IMR-90 (cell line): Measurements from ENCODE around the gene CDA. TPM values are rescaled to one million over a fixed set of nuclear protein-coding genes. Genes with fewer than 3 reads are reported as not detected.

Experiments used
- ATAC-seq: fragments of 200-7000 bp; cut with Tn5 transposase; 2 replicates; pipeline ENCODE4 v1.9.1; 2020; ENCODE audit warnings: low read depth, mild to moderate bottlenecking, moderate library complexity
- BruUV-seq: library from RNA; stranded (reverse); fragments of 400-500 nt; replicated peaks from 2 replicates; lab custom pipeline; 2021; lab: Mats Ljungman, UMichigan
- CTCF ChIA-PET: fragments of 300-600 bp; formaldehyde crosslinking; extraction: SDS; loops from one replicate; lab custom pipeline; 2021; ENCODE audit warnings: antibody characterized with exemption; lab: Yijun Ruan, JAX
- POLR2A ChIA-PET: fragments of 300-600 bp; sonication (Branson Sonifier 250); formaldehyde crosslinking; loops from one replicate; lab custom pipeline; 2022; ENCODE audit warnings: antibody characterized with exemption; ENCODE audit not compliant: unreplicated experiment; lab: Charles Lee
- DNase-seq: peaks from one replicate; pipeline ENCODE4 v3.0.0; 2013
- H2AFZ ChIP-seq: replicated peaks from 2 replicates; pipeline ENCODE3; 2013; ENCODE audit warnings: low read length, mild to moderate bottlenecking; ENCODE audit not compliant: poor library complexity
- H2AK5ac ChIP-seq: 2 replicates; pipeline ENCODE4 v1.6.1; 2013; ENCODE audit warnings: low read depth, low read length, inconsistent platforms
- H2AK9ac ChIP-seq: replicated peaks from 2 replicates; pipeline ENCODE3; 2013; ENCODE audit warnings: mild to moderate bottlenecking, low read depth, low read length, moderate library complexity; ENCODE audit not compliant: poor library complexity
- H2BK120ac ChIP-seq: 2 replicates; pipeline ENCODE4 v1.6.1; 2013; ENCODE audit warnings: low read depth, low read length, inconsistent platforms
- H2BK15ac ChIP-seq: 3 replicates; pipeline ENCODE4 v1.6.1; 2013; ENCODE audit warnings: low read depth, low read length, inconsistent platforms
- H2BK20ac ChIP-seq: 2 replicates; pipeline ENCODE4 v1.6.1; 2013; ENCODE audit warnings: low read depth, mild to moderate bottlenecking, inconsistent platforms, low read length, moderate library complexity
- H2BK5ac ChIP-seq: 2 replicates; pipeline ENCODE4 v1.6.1; 2013; ENCODE audit warnings: mild to moderate bottlenecking, low read depth, low read length, inconsistent platforms; ENCODE audit not compliant: poor library complexity, severe bottlenecking
- H3K14ac ChIP-seq: replicated peaks from 2 replicates; pipeline ENCODE4 v1.6.1; 2013; ENCODE audit warnings: low read depth, low read length, inconsistent platforms
- H3K18ac ChIP-seq: 2 replicates; pipeline ENCODE4 v1.6.1; 2013; ENCODE audit warnings: low read depth, low read length, control low read depth
- H3K23ac ChIP-seq: 2 replicates; pipeline ENCODE4 v1.6.1; 2013; ENCODE audit warnings: low read depth, low read length, inconsistent platforms
- H3K27ac ChIP-seq: 2 replicates; pipeline ENCODE4 v1.5.1; 2013; ENCODE audit warnings: mild to moderate bottlenecking, control low read depth, low read length; ENCODE audit not compliant: insufficient read depth
- H3K27me3 ChIP-seq: 2 replicates; pipeline ENCODE4 v1.6.1; 2013; ENCODE audit warnings: low read length; ENCODE audit not compliant: control insufficient read depth, insufficient read depth
- H3K36me3 ChIP-seq: 2 replicates; pipeline ENCODE4 v1.6.1; 2013; ENCODE audit warnings: low read length, mixed read lengths; ENCODE audit not compliant: control insufficient read depth, insufficient read depth
- H3K4ac ChIP-seq: 2 replicates; pipeline ENCODE4 v1.6.1; 2013; ENCODE audit warnings: low read depth, low read length, inconsistent platforms
- H3K4me1 ChIP-seq: 2 replicates; pipeline ENCODE4 v1.6.1; 2013; ENCODE audit warnings: low read length, mixed read lengths; ENCODE audit not compliant: control insufficient read depth, insufficient read depth
- H3K4me2 ChIP-seq: 2 replicates; pipeline ENCODE4 v1.6.1; 2013; ENCODE audit warnings: low read depth, mild to moderate bottlenecking, control low read depth, low read length, moderate library complexity
- H3K4me3 ChIP-seq: 2 replicates; pipeline ENCODE4 v1.5.1; 2013; ENCODE audit warnings: low read depth, mild to moderate bottlenecking, control low read depth, low read length, moderate library complexity; ENCODE audit not compliant: insufficient read depth
- H3K56ac ChIP-seq: 2 replicates; pipeline ENCODE4 v1.6.1; 2013; ENCODE audit warnings: low read length, inconsistent platforms; ENCODE audit not compliant: insufficient read depth; ENCODE audit errors: extremely low read depth
- H3K79me1 ChIP-seq, 2 experiments: 2 replicates each; pipeline ENCODE4 v1.6.1; 2013; ENCODE audit warnings: low read length in 2 of 2, inconsistent platforms in 1 of 2, low read depth in 1 of 2
- H3K9ac ChIP-seq: 2 replicates; pipeline ENCODE4 v1.6.1; 2013; ENCODE audit warnings: low read depth, low read length, control low read depth
- H3K9me1 ChIP-seq: 2 replicates; pipeline ENCODE4 v1.6.1; 2013; ENCODE audit warnings: low read length, inconsistent platforms; ENCODE audit not compliant: insufficient read depth
- H3K9me3 ChIP-seq: 2 replicates; pipeline ENCODE4 v1.6.1; 2013; ENCODE audit warnings: low read length; ENCODE audit not compliant: control insufficient read depth, insufficient read depth
- H4K20me1 ChIP-seq: 2 replicates; pipeline ENCODE4 v1.6.1; 2013; ENCODE audit warnings: low read length, inconsistent platforms; ENCODE audit not compliant: insufficient read depth
- H4K5ac ChIP-seq: 2 replicates; pipeline ENCODE4 v1.6.1; 2013; ENCODE audit warnings: mild to moderate bottlenecking, low read depth, low read length, control low read depth
- H4K8ac ChIP-seq, 2 experiments: 2 replicates each; pipeline ENCODE4 v1.6.1; 2013; ENCODE audit warnings: low read depth in 2 of 2, low read length in 2 of 2, control low read depth in 1 of 2, inconsistent platforms in 1 of 2
- H4K91ac ChIP-seq: 2 replicates; pipeline ENCODE4 v1.6.1; 2013; ENCODE audit warnings: low read depth, low read length, inconsistent platforms; ENCODE audit not compliant: insufficient read depth
- BHLHE40 ChIP-seq: fragments of 150-350 bp; IDR thresholded peaks from 2 replicates; pipeline ENCODE4 v1.6.1; 2016; ENCODE audit warnings: mild to moderate bottlenecking, low read depth, low read length
- CEBPB ChIP-seq: IDR thresholded peaks from 2 replicates; pipeline ENCODE4 v1.6.1; 2012; ENCODE audit warnings: low read depth, low read length, improper control_type of control experiment
- CTCF ChIP-seq: conservative IDR thresholded peaks from 2 replicates; pipeline ENCODE4 v1.5.1; 2012; ENCODE audit warnings: mild to moderate bottlenecking, low read depth, low read length, improper control_type of control experiment
- FOS ChIP-seq: fragments of 150-350 bp; IDR thresholded peaks from 2 replicates; pipeline ENCODE4 v1.6.1; 2016; ENCODE audit warnings: low read depth, low read length
- MAFK ChIP-seq: IDR thresholded peaks from 2 replicates; pipeline ENCODE4 v1.6.1; 2012; ENCODE audit warnings: low read depth, low read length, improper control_type of control experiment
- MAZ ChIP-seq: IDR thresholded peaks from 2 replicates; pipeline ENCODE4 v1.6.1; 2012; ENCODE audit warnings: low read depth, mild to moderate bottlenecking, low read length, improper control_type of control experiment, moderate library complexity, borderline replicate concordance
- MXI1 ChIP-seq: IDR thresholded peaks from 2 replicates; pipeline ENCODE4 v1.6.1; 2012; ENCODE audit warnings: low read depth, mild to moderate bottlenecking, low read length, moderate library complexity, borderline replicate concordance
- RAD21 ChIP-seq: IDR thresholded peaks from 2 replicates; pipeline ENCODE4 v1.6.1; 2012; ENCODE audit warnings: low read length, improper control_type of control experiment
- RCOR1 ChIP-seq: IDR thresholded peaks from 2 replicates; pipeline ENCODE4 v1.6.1; 2012; ENCODE audit warnings: mild to moderate bottlenecking, low read length, improper control_type of control experiment; ENCODE audit not compliant: insufficient replicate concordance
- RFX5 ChIP-seq: IDR thresholded peaks from 2 replicates; pipeline ENCODE4 v1.8.0; 2012; ENCODE audit warnings: low read depth, mild to moderate bottlenecking, low read length, moderate library complexity
- SMC3 ChIP-seq: fragments of 150-350 bp; IDR thresholded peaks from 2 replicates; pipeline ENCODE4 v1.6.1; 2016; ENCODE audit warnings: low read depth, mild to moderate bottlenecking, antibody characterized with exemption, low read length, moderate library complexity
- WGBS, 2 experiments: methylation state at CpG; one replicate each; pipeline versions ENCODE4 v1.1.5 to v1.1.7; 2013; ENCODE audit warnings: missing lambda C conversion rate in 2 of 2; ENCODE audit not compliant: insufficient read length in 1 of 2; ENCODE audit errors: extremely low coverage in 2 of 2; 5-methylcytosine and 5-hydroxymethylcytosine counted together
- dilution Hi-C: fragments of 300-500 bp; cut with HindIII; formaldehyde crosslinking; loops from one replicate; pipeline ENCODE4 v1.14.3; 2018; ENCODE audit warnings: low sequenced_read_pairs; ENCODE audit not compliant: unreplicated experiment
- in situ Hi-C: fragments of 300-500 bp; cut with MboI; formaldehyde crosslinking; loops from 3 replicates; pipeline ENCODE4 v1.14.3; 2019; ENCODE audit warnings: low sequenced_read_pairs, inconsistent platforms, mixed read lengths
- intact Hi-C: fragments of 100-400 bp; cut with micrococcal nuclease; formaldehyde crosslinking; loops from 2 replicates; pipeline ENCODE4 v1.10.0; 2022
- polyA plus RNA-seq, 3 experiments: library from polyadenylated mRNA; depleted of rRNA; stranded (reverse); fragments of >200 nt; gene quantifications; 2 replicates each; pipeline ENCODE4 v1.2.3, GENCODE V29; 2012; ENCODE audit warnings: low replicate concordance in 1 of 3
- total RNA-seq: library from RNA; depleted of rRNA; stranded (reverse); fragments of >200 nt; gene quantifications from 2 replicates; pipeline ENCODE4 v1.2.3, GENCODE V29; 2012

The CDA gene
- total and polyA plus RNA-seq, 2 of the 4 experiments (the other 2 are of a cell fraction) = 0.90 to 9.4 TPM

- BruUV-seq = no TSS peak
- in situ Hi-C loops (loop anchor here (25.0 kb wide), 1 partner anchor 666 kb away; no protein-coding TSS in a partner anchor), intact Hi-C loops (no loop called here), dilution Hi-C loops (no loop called here)
- Histone ChIP-seq H2BK15ac (no peak overlapping the region), H3K4me3 (no peak overlapping the region), H2AFZ (no peak overlapping the region), H4K5ac (no peak overlapping the region), H3K27ac (no peak overlapping the region), H2BK20ac (no peak overlapping the region), H3K36me3 (no peaks in the 10 kb centered on the region), H4K8ac (no peak overlapping the region), H3K14ac (no peak overlapping the region), H3K9ac (no peak overlapping the region), H2AK9ac (no peak overlapping the region), H4K91ac (no peak overlapping the region), H2AK5ac (no peak overlapping the region), H3K18ac (no peak overlapping the region), H2BK5ac (no peak overlapping the region), H3K4me1 (no peaks in the 10 kb centered on the region), H3K56ac (no peak overlapping the region), H3K4ac (no peak overlapping the region), H3K27me3 (peaks cover 49% of the 10 kb centered on the region), H4K20me1 (no peaks in the 10 kb centered on the region), H2BK120ac (no peak overlapping the region), H3K9me1 (no peaks in the 10 kb centered on the region), H3K23ac (no peak overlapping the region), H3K4me2 (no peak overlapping the region), H3K9me3 (no peaks in the 10 kb centered on the region), H3K79me1 (no peaks in the 10 kb centered on the region)
- ChIA-PET CTCF (interaction anchor here (0.6 kb wide), 1 partner anchor 25 kb away, joined by 3 read pairs; no protein-coding TSS in a partner anchor), POLR2A (no interaction called here)
- TF ChIP-seq SMC3 (no peak), RFX5 (no peak), RCOR1 (no peak), CTCF (no peak), BHLHE40 (no peak), FOS (no peak), MXI1 (no peak), RAD21 (no peak), MAZ (no peak), CEBPB (no peak), MAFK (no peak)
- DNase-seq (no peak), ATAC-seq (no peak)
- WGBS, 2 experiments = 83% methylated on average over 2 of the region's 3 CpGs; no CpG with 5 or more reads in 1 of the 2 experiments
Observed at GRCh38 chr1:20546637-20547036, 42.3 kb upstream of the CDA start.
